ENCODE data around the gene ITGA8.

DNA sequence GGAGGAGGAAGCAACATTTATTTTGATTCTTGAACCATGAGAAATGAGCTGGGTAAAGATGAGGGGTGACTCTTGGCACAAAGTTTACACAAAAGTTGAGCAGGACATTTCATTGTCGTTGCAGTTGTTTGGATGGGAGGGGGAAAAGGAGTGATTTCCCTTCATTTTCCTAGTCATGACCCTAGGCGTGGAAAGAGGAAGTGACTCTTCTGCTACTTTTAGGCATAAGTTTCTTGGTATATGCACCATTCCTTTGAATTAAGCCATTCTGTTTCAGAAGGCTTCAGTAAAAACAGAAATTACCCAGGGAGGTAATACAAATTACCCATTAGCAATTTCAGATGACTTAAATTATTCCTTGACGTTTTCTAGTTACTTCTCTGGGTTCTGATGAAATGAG, 234.7 kb downstream of the ITGA8 start:
- TF ChIP-seq, protein P1, sequence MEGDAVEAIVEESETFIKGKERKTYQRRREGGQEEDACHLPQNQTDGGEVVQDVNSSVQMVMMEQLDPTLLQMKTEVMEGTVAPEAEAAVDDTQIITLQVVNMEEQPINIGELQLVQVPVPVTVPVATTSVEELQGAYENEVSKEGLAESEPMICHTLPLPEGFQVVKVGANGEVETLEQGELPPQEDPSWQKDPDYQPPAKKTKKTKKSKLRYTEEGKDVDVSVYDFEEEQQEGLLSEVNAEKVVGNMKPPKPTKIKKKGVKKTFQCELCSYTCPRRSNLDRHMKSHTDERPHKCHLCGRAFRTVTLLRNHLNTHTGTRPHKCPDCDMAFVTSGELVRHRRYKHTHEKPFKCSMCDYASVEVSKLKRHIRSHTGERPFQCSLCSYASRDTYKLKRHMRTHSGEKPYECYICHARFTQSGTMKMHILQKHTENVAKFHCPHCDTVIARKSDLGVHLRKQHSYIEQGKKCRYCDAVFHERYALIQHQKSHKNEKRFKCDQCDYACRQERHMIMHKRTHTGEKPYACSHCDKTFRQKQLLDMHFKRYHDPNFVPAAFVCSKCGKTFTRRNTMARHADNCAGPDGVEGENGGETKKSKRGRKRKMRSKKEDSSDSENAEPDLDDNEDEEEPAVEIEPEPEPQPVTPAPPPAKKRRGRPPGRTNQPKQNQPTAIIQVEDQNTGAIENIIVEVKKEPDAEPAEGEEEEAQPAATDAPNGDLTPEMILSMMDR (IDR thresholded peaks at IDR 0.05; ENCODE audit: low read length): no peak
- TF ChIP-seq EZH2 (IDR thresholded peaks at IDR 0.05; ENCODE audit: borderline replicate concordance, low read length): no peak

Data from OCI-LY1 (cell line).